GM23248 (cell line): ENCODE data around the gene PDE1A.

Source experiments
- EZH2 ChIP-seq: fragments of 200-600 bp; sonication (generic); IDR thresholded peaks from 2 replicates; pipeline ENCODE4 v1.6.1; 2018; ENCODE audit warnings: antibody characterized with exemption, mild to moderate bottlenecking; ENCODE audit not compliant: insufficient read depth, poor library complexity, severe bottlenecking
- EZH2phosphoT487 ChIP-seq: fragments of 200-600 bp; sonication (generic); IDR thresholded peaks from 2 replicates; pipeline ENCODE4 v1.6.1; 2018; ENCODE audit warnings: antibody characterized with exemption, moderate library complexity, mild to moderate bottlenecking, low read depth; ENCODE audit not compliant: insufficient read depth

DNA sequence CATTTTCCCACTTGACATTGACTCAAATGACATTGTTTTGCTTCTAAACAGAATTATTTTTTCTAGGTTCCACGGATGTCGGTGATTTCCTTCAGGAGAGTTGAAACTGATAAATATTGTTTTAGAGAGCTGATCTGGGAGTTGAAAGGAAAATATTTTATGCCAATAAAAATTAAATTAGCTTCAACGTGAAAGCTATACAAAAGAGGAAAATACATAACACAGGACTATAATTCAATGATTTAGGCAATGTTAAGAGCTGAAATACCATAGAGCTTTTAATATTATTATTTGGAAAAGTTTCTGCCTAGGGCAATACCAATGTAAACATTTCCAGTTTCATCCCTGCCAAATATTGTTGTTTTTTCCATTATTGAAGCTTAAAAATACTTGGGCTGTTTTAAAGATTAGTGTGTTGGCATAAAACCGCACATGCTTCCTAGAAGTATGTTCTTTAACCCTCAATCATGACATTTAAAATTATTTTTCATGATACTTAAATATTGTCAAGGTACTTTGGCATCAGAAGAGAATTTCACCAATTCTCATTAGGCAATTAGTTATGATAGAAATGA lies 18.6 kb upstream of the PDE1A start:
- TF ChIP-seq EZH2phosphoT487 (no peak), EZH2 (no peak)
